22Rv1 (cell line): Measurements from ENCODE around the gene TTC28.

Experiments used
- H3K27ac ChIP-seq: fragments of 450-650 bp; 2 replicates; pipeline ENCODE4 v1.5.1; 2017
- ZFX ChIP-seq: fragments of 450-650 bp; IDR thresholded peaks from 2 replicates; pipeline ENCODE4 v1.6.1; 2017; ENCODE audit warnings: antibody characterized with exemption, borderline replicate concordance
- TF ChIP-seq, protein P1 (sequence below): fragments of 450-650 bp; IDR thresholded peaks from 2 replicates; pipeline ENCODE4 v1.5.1; 2017; ENCODE audit warnings: mild to moderate bottlenecking

The TTC28 gene

DNA sequence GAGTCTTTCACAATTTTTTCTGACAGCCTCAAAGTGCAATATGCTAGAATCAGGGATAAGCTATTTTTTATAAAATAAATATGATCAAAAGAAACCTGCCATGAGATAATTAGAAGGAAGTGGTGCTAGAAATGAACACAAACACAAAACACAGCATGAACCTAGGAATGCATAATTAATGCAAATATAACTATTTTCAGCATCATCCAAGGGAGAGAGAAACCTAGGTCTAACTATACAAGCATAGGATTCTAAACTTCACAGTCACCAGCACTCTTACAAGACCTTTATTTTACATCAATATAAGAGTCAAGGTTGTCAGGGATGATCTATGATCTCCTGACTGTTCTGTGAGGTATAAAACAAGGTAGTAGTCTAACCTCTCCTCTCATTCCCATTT lies 29.2 kb downstream of the TTC28 start:
- H3K27ac ChIP-seq, result no peak overlapping the region
- TF ChIP-seq, protein P1, sequence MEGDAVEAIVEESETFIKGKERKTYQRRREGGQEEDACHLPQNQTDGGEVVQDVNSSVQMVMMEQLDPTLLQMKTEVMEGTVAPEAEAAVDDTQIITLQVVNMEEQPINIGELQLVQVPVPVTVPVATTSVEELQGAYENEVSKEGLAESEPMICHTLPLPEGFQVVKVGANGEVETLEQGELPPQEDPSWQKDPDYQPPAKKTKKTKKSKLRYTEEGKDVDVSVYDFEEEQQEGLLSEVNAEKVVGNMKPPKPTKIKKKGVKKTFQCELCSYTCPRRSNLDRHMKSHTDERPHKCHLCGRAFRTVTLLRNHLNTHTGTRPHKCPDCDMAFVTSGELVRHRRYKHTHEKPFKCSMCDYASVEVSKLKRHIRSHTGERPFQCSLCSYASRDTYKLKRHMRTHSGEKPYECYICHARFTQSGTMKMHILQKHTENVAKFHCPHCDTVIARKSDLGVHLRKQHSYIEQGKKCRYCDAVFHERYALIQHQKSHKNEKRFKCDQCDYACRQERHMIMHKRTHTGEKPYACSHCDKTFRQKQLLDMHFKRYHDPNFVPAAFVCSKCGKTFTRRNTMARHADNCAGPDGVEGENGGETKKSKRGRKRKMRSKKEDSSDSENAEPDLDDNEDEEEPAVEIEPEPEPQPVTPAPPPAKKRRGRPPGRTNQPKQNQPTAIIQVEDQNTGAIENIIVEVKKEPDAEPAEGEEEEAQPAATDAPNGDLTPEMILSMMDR, result no peak
- no peak for TF ChIP-seq ZFX

GRCh38 chr22:28648792-28649191 lies 30.8 kb downstream of the TTC28 start:
- H3K27ac ChIP-seq, result no peak overlapping the region
- TF ChIP-seq, protein P1, result no peak
- no peak for TF ChIP-seq ZFX

- no peak for TF ChIP-seq ZFX
- TF ChIP-seq, protein P1, result no peak
- H3K27ac ChIP-seq, result no peak overlapping the region
These were observed 32.4 kb downstream of the TTC28 start for GRCh38 chr22:28647216-28647615.

DNA sequence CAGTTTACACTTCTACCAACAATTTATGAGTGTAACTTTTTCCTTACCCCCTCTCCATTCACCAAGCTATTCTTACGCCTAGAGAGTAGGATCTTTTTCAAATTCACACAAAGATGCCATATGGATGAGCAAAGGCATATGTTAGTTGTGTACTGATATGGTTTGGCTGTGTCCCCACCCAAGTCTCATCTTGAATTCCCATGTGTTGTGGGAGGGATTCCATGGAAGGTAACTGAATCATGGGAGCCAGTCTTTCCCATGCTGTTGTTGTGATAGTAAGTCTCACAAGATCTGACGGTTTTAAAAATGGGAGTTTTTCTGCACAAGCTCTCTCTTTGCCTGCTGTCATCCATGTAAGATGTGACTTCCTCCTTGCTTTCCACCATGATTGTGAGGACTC lies 40.3 kb downstream of the TTC28 start:
- TF ChIP-seq, protein P1, result no peak
- TF ChIP-seq ZFX, result no peak
- H3K27ac ChIP-seq, result no peak overlapping the region

DNA sequence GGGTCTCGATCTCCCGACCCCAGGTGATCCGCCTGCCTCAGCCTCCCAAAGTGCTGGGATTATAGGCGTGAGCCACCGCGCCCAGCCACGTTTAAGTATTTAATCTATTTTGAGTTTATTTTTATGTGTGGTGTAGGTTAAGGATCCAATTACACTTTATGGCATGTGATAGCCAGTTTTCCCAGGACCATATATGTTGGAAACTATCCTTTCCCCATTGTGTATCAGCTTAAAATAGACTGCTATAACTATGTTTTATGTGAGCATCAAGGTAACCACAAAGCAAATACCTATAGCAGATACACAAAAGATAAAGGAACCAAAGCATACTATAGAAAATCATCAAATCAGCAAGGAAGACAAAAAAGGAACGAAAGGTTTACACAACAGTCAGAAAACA lies 42.4 kb downstream of the TTC28 start:
- H3K27ac ChIP-seq, result no peak overlapping the region
- TF ChIP-seq, protein P1, result no peak
- no peak for TF ChIP-seq ZFX

- H3K27ac ChIP-seq, result no peak overlapping the region
- TF ChIP-seq, protein P1, result no peak
- TF ChIP-seq ZFX, result no peak
These were observed 49.5 kb downstream of the TTC28 start for GRCh38 chr22:28630177-28630574.

DNA sequence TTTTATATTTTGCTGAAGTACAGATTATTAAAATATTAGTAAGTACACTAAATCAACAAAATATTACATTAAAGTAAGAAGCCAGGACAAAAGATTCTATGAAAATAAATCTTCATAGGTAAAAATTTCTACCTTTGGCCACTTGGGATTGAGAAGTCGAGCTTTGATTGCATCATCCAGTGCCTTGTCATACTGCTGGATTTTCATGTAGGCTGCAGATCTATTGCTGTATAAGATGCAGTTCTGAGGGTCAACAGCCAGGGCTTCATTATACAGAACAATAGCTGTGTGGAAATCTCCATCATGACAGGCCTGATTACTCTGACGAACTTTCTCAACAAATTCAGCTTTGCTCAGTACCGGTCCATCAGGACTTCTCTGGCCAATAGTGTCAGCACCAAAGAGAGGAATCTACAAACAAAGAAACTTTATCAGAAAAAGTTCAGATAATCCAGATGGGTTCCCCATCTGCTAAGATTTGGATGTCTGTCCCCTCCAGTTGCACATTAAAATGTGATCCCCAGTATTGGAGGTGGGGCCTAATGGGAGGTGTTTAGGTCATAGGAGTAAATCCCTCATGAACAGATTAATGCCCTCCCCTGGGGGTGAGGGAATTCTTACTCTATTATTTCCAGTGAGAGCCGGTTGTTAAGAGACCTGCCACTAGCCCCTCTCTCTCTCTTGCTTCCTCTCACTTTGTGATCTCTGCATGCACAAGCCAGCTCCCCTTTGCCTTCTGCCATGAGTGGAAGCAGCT lies 50.0 kb downstream of the TTC28 start:
- TF ChIP-seq ZFX, result no peak
- TF ChIP-seq, protein P1, result no peak
- no peak overlapping the region for H3K27ac ChIP-seq
